Measurements from ENCODE around the gene TEX48.

DNA sequence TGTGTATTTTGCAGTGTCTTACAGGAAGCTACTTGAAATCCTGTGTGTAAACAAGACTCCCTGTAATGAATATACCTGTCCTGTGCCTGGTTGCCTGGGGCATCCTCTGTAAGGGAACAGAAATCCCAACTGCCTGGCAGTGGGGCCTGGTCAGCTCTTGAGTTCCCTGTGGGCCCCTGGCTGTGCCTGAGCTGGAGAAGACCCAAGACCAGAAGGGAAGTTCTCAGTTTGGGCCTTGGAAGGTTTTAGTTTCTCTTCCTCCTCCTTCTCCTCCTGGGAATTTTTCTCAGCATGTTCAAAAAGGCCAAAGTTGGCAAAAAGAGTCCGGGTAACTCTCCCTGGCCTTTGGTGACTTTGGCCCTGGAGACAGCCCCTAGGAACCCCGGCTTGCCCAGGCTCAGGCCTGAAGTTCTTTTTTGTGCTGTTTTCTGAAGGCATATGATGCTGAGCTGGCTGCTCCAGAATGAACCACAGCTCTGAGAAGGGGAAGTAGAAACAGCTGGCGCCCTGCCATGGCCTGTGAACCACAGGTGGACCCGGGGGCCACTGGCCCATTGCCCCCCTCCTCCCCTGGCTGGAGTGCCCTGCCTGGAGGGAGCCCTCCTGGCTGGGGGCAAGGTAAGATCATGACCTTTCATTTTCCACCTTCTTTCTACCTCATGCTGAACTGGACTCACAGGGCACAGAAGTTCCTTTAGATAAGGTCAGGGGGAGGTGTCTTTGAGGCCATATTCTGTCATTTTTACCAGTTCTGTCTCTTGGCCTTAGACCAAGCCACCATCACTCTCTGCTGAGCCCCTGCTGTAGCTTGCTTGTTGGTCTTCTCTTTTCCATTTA lies 65.1 kb downstream of the TEX48 start:
- TF ChIP-seq POLR2A (IDR thresholded peaks at IDR 0.05), result no peak
- TF ChIP-seq, protein P1, sequence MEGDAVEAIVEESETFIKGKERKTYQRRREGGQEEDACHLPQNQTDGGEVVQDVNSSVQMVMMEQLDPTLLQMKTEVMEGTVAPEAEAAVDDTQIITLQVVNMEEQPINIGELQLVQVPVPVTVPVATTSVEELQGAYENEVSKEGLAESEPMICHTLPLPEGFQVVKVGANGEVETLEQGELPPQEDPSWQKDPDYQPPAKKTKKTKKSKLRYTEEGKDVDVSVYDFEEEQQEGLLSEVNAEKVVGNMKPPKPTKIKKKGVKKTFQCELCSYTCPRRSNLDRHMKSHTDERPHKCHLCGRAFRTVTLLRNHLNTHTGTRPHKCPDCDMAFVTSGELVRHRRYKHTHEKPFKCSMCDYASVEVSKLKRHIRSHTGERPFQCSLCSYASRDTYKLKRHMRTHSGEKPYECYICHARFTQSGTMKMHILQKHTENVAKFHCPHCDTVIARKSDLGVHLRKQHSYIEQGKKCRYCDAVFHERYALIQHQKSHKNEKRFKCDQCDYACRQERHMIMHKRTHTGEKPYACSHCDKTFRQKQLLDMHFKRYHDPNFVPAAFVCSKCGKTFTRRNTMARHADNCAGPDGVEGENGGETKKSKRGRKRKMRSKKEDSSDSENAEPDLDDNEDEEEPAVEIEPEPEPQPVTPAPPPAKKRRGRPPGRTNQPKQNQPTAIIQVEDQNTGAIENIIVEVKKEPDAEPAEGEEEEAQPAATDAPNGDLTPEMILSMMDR (IDR thresholded peaks at IDR 0.05), result no peak

Measured in lower leg skin (tissue), 3 donors.